Measurements from ENCODE around the gene P3R3URF.
A peak's percentile ranks its signal among the peaks of the same experiment; 100 is the strongest.

Gene P3R3URF

DNA sequence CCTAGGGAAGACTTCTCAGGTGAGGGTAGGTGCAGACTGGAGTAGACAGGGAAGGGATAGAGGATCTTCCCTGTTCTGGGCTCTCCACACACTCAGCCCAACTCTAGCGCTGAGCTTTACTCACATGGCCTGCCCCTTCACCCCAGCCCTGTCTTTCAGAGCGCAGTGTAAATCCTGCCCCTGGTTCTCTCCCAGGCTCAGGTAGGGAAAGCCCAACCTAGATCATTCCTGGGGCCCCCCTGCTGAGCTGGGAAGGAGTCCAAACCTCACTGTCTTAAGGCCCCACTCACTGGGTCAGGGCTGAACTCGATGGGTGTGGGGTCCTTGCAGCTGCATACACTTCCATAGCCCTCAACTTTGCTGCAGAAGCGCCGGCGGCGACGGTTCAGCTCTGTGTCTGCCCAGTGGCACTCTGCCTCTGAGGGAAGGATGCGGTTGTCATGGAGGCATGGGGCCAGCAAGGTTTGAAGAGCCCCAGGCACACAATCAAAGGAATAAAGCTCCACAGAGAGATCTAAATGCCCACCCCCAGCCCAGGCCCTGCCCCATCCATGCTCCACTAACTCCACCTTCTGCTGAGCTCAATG lies 17.8 kb upstream of the P3R3URF start:
- DNase-seq = no peak

DNA sequence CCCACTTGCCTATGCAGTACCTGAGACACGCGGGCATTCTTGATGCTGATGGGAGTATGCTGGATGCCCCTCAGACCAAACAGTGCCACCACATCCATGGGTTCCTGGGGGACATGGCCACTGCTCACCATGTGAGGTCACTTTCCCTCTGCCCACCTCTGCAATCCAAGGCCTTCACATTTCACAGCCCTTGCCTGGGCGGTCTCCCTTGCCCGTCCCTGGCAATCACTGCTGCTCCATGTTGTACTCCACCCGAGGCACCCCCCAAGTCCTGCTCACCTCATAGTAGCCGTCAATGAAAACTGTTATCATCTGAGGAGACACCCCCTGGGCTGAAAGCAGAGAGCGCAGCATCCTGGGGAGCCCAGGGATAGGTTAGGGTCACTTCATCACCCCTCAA lies 17.0 kb upstream of the P3R3URF start:
- DNase-seq = no peak

DNA sequence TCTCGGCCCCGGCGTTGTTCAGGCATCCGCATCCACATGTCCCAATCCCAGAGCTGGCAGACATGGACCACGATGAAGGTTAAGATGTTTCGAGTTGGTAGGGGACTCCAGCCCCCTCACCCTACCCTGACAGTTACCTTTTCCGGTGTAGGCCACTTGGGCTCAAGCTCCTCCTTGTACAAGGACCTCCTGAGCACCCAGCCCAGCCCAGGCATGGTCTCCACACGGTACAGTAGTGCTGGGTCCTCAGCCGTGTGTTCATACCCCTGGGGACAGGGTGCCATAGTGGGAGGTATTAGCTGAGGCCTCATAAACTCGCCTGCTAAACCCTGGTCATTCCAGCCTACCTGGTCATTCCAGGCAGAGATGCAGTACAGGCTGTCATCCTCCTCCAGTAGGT lies 15.9 kb upstream of the P3R3URF start:
- DNase-seq = no peak

DNA sequence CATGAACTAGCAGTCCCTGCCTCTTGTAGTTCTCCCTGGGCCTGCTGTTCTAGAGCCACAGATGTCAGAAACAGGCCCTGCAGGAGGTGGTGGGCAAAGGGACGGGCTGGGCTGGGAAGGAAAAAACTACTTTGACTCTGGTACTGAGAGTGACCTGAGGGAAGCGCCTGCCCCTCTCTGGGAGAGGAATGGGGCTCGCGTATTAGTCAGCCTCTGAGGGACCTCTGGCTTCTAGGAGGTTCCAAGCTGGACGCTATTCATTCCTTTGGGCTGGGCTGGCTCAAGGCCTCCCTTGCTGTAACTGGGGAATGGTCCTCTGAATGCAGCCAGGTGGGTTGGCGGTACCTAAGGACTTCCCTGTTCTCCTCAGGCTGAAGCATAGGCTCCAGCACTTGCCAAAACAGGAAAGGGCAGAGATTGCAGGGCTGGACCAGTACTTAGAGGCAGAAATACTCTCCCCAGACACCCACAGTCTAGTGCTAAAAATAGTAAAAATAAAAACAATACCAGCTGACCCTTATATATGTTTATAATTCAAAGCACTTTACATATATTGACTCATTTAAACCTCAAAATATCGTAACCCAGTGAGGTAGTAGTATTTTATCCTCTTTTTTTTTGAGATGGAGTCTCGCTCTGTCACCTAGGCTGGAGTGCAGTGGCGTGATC lies 14.9 kb upstream of the P3R3URF start:
- DNase-seq = no peak

DNA sequence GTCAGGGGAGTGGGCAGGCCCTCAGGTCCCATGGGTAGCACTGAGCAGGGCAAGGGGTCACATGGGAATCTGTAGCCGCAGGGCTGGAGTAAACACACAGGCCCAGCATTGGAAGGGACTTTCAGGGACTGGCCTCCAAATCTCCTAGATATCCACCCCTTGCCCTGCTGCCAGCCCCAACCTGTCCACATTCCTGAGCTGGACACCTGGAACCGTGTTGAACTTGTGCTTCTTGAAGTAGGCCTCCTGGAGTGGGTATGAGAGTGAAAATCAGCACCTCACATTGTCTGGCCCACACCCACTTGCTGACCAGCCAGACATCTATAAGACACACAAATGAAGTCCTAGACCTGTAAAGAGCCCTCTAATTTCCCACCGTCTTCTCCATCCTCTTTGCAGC lies 14.3 kb upstream of the P3R3URF start:
- DNase-seq = no peak

DNA sequence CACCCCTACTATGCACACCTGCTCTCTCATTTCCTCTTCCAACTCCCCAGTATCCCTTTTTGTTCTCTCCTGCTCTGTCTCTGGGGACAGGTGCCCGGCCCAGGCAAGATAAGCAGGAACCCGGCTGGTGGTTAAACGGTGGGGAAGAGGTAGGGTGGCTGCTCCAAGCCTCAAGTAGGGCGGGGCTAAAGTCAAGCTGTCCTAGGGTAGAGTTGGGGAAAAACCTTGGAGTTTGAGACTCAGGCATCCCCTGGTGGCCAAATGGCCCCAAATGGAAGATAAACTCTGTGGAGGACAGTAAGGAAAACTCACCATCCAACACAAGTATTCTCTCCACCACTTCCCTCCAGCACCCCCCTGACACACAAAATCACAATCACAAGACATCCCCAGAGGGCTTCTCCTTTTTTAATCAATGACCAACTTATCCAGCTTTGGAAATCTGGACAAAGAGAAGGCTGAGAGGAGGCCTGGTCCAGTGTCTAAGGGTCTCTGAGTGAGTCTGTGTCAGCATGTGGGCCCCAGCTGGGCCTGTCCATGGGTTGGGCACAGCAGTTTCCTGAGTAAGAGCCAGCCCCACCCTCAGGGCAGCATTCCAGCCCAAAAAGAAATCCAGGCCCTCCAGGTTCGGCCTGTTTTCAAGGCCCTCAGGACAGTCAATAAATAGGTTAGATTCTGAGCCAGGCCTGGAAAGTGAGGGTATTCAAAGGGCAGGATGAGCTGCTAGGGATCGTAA lies 12.2 kb upstream of the P3R3URF start:
- DNase-seq = no peak

DNA sequence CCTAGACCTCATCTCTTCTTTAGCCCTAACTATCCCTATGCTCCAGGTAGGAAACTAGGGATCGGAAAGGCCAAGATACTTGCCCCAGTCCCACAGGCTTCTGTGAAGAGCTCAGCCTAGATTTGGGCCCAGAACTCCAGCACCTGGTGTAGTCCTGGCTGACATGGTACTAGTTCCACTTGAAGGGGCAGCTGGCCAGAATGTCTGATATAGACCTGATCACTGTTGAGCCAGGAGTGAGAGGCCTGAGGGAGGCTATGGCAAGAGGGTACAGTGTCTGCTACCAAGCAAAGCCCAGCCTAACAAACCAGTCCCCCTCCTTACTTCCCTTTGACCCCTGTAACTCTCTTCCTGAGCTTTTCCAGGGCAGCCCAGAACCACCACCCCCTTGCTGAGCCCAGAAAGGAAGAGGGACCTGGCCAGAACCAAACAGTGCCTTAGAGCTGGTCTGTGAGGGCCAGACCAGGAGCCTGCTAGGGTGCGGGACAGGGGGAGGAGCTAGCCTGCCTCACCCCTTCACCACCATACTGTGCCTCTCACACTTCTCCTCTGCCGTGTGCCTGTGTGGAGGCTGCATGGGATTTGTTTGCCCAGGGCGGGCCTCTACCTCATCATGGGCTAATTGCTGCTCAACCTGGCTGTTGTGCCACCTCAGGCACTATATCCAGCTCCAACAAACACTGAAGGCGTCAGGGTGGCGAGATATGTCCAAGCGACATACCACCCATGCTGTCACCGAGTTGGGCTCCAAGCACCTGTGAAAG lies 11.0 kb upstream of the P3R3URF start:
- DNase-seq = no peak

DNA sequence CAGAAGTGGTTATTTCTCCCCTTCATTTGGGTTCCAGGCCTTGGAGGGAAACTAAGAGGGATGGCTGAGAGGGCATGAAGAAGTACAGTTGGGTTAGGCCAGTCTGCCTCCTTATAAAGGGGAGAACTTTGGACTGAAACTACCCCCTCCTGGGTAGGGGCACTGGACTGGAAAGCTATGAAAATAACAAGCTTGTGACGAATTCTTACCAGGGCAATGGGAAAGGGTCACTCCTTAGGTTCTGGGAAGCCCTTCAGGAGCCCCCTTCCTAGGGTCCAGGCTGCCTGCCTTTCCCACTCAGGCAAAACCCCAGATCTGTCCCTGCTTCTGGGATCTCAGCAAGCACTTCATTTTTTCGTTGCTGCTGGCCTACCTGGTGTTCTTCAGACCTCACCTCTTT lies 9.8 kb upstream of the P3R3URF start:
- DNase-seq = no peak

DNA sequence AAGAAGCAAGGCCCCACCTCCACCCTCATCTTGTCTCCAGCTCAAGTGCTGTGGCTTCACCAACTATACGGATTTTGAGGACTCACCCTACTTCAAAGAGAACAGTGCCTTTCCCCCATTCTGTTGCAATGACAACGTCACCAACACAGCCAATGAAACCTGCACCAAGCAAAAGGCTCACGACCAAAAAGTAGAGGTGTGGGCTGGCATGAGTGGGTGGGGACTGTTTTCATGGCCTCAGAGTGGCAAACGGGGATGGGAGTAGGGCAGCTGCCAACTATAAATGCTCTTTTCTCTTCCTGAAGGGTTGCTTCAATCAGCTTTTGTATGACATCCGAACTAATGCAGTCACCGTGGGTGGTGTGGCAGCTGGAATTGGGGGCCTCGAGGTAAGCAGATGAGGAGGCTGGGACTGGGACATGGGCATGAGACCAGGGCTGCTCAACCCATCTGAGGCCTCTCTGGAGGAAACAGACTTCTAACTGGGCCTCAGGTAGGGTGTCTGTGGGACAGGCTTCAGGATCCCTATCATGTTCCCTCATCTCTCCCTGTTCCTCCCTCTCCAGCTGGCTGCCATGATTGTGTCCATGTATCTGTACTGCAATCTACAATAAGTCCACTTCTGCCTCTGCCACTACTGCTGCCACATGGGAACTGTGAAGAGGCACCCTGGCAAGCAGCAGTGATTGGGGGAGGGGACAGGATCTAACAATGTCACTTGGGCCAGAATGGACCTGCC lies 8.8 kb upstream of the P3R3URF start:
- DNase-seq = no peak

DNA sequence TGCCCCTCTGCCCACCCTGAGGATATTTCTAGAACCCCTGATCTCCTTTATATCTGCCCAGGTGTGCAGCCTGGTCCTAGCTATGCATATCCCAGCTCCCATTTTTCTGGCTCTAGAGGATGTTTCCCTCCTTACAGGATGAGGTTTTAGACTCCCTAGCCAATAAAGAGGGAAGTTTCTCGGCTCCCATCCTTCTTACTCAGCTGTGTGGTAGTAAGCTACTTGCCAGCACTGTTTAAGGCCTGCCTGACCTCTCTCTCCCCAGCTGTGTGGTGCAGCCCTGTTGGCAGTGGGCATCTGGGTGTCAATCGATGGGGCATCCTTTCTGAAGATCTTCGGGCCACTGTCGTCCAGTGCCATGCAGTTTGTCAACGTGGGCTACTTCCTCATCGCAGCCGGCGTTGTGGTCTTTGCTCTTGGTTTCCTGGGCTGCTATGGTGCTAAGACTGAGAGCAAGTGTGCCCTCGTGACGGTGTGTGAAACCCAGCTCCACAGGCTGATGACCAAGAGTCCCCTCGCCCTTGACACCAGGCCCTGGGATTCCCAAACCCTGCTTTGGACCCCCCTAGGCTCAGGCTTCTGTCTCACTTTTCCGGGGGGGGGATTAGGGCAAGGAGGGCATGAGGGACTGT lies 7.8 kb upstream of the P3R3URF start:
- no peak for DNase-seq

DNA sequence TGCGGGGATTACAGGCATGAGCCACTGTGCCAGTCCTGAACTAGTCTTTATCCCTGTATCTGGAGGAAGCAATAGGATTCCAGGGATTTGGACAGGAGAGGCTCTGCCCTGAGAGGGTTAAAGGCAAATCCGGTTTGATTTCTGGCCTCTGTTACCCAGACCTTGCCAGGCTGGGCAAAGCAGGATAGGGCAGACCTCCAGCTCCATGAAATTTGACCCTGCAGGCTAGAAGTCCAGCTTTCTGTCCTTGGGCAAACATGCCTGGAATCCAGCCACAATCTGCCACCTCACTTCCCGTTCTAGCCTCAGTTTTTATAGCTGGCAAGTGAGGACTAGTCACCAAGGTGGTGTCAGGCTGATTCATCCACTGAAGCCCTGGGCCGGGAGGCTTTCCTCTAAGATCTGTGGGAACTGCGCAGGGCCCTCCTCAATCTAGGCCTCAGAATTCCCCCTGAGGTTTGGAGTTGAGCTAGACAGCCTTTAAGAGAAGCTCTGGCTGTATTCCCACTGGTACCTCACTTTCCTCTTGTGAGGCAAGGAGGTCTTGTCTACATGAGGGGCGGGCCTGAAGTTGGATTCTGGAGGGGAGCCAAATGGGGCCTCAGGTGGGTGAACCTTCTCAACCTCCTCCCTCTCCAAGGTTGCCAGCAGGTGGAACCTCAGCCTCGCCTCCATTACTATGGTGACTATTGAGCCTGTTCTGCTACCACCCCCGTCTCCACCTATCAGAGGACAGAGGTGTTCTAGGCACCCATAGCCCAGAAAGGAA lies 7.0 kb upstream of the P3R3URF start:
- no peak for DNase-seq

DNA sequence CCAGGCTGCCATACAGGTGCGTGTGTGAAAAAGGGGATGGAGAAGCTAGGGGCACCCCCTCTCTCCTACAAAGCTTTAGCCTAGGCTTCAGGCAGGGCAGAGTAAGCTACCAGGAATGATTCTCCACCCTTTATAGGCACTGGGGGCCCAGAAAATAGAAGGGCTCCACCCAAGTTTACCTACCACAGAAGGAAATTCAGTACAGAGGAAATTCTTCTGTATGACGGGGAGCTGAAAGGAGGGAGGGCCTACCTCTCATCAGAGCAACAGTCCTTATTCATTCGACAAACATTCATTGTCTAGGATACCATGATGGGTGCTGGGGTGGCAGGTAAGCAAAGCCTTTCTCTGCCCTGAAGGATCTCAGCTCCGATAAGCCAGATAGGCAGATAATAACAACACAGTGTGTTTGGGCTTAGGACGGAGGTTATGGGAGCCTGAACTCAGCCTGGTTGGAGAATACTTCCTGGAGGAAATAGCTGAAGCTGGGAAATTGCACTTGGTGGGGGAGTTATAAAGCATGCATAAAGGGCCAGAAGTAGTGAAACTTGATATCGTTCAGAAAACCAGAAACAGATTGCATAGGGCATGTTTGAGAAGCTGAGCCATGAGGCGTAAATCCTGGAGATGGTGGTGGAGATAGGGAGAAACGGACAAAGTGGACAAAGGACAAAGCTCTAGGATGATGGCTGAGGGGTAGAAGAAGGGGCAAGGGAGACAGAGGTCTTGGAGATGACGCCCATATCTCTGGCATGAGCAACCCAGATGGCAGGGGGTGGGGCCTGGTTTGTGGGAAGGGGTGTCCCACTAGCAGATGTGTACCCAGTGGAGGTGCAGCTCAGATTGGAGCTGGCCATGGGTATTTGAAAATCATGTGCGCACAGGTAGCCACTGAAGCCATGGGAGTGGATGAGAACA lies 5.3 kb upstream of the P3R3URF start:
- no peak for DNase-seq

DNA sequence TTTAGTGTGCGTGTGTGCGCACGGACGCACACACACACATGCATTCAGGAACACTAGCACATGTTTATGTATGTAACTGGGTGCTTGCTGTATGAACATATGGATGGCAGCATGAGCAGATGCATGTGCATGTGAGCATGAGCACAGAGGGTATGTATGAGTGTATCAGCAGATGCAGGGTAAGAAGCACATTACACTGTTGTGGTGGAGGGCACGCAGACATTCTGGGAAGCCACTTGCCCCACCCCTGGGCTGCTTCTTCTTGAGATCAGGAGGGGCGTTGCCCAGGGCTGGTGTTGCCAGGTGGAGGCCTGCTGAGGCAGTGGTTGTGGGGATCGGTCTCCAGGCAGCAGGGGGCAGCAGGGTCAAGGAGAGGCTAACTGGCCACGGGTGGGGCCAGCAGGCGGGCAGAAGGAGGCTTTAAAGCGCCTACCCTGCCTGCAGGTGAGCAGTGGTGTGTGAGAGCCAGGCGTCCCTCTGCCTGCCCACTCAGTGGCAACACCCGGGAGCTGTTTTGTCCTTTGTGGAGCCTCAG lies 3.9 kb upstream of the P3R3URF start:
- DNase-seq = no peak

DNA sequence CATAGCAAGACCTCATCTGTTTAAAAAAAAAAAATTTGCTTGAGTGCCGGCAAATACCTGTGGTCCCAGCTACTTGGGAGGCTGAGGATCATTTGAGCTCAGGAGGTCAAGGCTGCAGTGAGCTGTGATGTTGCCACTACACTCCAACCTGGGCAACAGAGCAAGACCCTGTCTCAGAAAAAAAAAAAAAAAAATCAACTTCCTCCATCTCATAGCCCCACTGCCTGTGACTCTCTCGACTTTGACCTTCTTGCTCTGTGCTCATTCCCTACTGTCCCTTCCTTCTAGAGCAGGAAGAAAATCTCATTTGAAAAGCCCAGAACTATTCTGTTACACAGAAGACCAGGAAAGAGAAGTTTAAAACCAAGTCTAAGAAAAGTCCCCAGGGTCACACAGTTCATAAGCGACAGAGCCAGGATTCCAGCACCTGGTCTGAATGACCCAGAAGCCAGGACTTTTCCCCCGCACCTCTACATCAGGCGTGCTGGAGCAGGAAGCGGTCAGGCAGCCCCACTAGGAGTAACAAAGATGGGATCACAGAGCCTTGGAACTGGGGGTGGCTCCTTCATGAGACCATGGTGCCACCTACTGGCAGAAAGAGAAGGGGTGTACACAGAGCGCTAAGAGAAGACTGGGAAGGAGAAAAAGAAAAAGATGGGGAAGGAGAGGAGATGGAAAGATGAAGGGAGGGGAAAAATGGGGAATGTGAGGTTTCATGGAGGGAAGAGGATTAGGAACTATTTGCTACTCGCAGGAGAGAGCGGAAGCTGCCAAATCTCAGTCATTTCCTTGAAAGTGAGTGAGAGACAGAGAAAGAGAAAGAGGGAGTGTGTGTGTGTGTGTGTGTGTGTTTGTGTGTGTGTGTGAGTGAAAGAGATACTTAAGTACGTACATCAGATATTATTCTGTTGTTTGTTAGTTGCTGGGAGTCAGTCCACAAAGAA lies 3.1 kb upstream of the P3R3URF start:
- peak; percentile 47 for DNase-seq

DNA sequence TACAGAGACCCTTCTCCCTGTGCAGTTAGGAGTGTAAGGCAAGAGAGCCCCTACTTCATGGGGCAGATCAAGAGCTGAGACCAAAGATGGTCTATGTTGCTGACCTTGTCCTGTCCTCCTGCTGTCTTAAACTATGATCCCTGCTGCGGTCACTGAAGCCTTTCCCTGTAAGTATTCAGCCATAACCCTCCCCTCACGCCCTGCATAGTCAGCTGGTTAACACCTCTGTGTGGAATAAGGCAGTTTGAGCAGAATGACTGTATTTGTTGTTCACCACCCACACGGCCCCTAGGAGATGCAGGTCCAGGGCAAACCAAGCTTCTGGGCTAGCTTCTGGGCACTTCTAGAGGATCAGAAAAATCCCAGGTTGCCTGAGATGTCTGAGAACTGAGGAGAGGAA lies 1.0 kb downstream of the P3R3URF start:
- DNase-seq = no peak

DNA sequence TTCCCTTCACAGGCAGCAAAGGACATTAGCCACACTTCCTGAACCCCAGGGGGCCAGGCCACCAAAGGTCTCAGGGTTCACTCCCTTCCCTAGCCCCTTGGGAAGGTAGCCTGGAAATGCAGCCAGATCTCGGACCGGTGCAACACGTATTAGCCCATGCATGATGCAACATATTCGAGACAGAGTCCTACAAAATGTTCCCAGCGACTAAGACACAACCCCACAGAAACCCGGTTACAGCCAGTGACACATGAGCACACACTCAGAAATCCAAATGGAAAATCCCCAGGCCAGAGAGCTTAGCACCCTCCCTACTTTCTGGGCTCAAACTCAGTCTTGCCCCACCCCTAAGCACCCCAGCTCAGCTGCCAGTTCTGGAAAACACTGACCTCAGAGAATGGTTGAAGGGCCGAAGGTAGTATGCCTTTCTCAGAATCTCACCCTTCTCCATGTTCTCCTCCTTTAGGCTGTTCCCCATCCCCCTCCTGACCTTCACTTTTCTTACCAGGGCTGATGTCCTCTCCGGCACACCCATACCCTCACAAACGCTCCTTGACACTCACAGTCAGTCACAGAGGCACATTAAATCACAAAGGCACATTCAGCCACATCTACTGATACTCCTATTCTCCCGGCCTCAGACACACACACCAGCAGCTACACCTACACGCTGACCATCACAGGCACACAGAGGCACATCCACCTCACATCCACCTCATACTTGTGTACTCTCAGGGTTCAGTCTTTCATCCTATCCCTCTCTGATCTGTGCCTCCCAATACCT lies 1.6 kb downstream of the P3R3URF start, which contains the start of gene TSPAN1:
Gene TSPAN1, plus strand, starts transcription at position 640 of the 784 bp plus-strand sequence. CDS start 6,021 bp downstream, outside the sequence.
- DNase-seq = no peak

DNA sequence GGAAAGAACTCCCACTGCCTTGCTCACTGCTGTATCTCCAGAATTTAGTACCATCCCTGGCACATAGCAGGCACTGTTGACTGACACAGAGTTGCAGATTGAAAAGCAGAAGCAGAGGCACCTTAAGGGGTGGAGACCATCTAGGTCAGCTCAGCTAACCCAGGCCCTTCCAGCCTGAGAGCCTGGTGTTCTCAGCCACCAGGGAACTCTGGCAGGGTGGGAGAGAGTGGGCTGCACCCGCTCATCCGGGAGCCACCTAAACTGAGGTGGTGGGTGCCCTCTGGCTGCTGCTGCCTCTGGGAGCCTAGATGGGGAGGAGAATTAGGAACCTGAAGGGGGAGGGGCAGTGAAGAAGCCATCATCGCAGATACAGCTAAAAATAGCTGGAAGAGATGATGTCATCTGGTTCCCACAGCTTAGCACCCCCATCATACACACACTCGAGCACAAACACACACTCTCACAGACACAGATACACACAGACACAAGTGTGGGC lies 2.9 kb downstream of the P3R3URF start:
- DNase-seq = no peak

DNA sequence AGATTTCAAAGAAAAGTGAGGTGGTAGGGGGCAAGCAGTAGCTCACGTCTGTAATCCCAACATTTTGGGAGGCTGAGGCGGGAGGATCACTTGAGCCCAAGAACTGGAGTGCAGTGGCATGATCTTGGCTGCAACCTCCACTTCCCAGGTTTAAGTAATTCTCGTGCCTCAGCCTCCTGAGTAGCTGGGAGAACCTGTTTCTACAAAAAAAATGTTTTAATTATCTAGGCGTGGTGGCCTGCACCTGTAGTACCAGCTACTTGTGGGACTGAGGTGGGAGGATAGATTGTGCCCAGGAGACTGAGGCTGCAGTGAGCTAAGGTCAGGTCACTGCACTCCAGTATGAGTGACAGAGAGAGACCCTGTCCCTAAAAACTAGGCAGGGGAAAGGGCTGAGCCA lies 4.0 kb downstream of the P3R3URF start:
- DNase-seq = no peak
